ENCODE results near the gene ZBTB9.
"Not testable (repeated sequence)": the region's sequence is repeated elsewhere in the genome, so short reads cannot be mapped to it uniquely, and the experiment has no call there.

The ZBTB9 gene

GRCh38 chr6:33451606-33452005, 2.8 kb upstream of the ZBTB9 start:
- peaks cover 16% of the 10 kb centered on the region for H3K4me1 Mint-ChIP-seq (ENCODE audit: low read depth)
- H3K4me3 Mint-ChIP-seq, result no peak overlapping the region

GRCh38 chr6:33452496-33452895, 1.9 kb upstream of the ZBTB9 start:
- peaks cover 18% of the 10 kb centered on the region for H3K36me3 Mint-ChIP-seq (ENCODE audit: low read depth)
- DNase-seq (ENCODE audit: low spot score), result no peak
- no peaks in the 10 kb centered on the region for H3K27me3 Mint-ChIP-seq (ENCODE audit: low read depth)
- H3K4me3 Mint-ChIP-seq, result no peak overlapping the region
- peaks cover 16% of the 10 kb centered on the region for H3K4me1 Mint-ChIP-seq (ENCODE audit: low read depth)
- H3K27ac Mint-ChIP-seq, result no peak overlapping the region
- no peaks in the 10 kb centered on the region for H3K9me3 Mint-ChIP-seq

More at GRCh38 chr6:33451606-33452005, 2.8 kb upstream of the ZBTB9 start:
- no peak for DNase-seq (ENCODE audit: low spot score)
- peaks cover 20% of the 10 kb centered on the region for H3K36me3 Mint-ChIP-seq (ENCODE audit: low read depth)
- H3K27me3 Mint-ChIP-seq (ENCODE audit: low read depth), result no peaks in the 10 kb centered on the region
- H3K27ac Mint-ChIP-seq, result peak overlapping the region; percentile 15
- H3K9me3 Mint-ChIP-seq, result no peaks in the 10 kb centered on the region

GRCh38 chr6:33453393-33454008, 875 bp upstream of the ZBTB9 start:
- H3K4me1 Mint-ChIP-seq (ENCODE audit: low read depth), result peaks cover 16% of the 10 kb centered on the region
- DNase-seq (ENCODE audit: low spot score), result no peak
- H3K36me3 Mint-ChIP-seq (ENCODE audit: low read depth), result peaks cover 10% of the 10 kb centered on the region
- no peaks in the 10 kb centered on the region for H3K27me3 Mint-ChIP-seq (ENCODE audit: low read depth)
- H3K9me3 Mint-ChIP-seq, result no peaks in the 10 kb centered on the region
- peak overlapping the region; percentile 82 for H3K27ac Mint-ChIP-seq
- peak overlapping the region; percentile 91 for H3K4me3 Mint-ChIP-seq

GRCh38 chr6:33455051-33455450, 675 bp downstream of the ZBTB9 start:
- no peaks in the 10 kb centered on the region for H3K9me3 Mint-ChIP-seq
- peaks cover 16% of the 10 kb centered on the region for H3K4me1 Mint-ChIP-seq (ENCODE audit: low read depth)
- peaks cover 6% of the 10 kb centered on the region for H3K36me3 Mint-ChIP-seq (ENCODE audit: low read depth)
- H3K27ac Mint-ChIP-seq, result peak overlapping the region; percentile 82
- peak overlapping the region; percentile 91 for H3K4me3 Mint-ChIP-seq
- H3K27me3 Mint-ChIP-seq (ENCODE audit: low read depth), result no peaks in the 10 kb centered on the region
- DNase-seq (ENCODE audit: low spot score), result no peak

GRCh38 chr6:33456156-33456555, 1.8 kb downstream of the ZBTB9 start:
- Mint-ChIP-seq H3K4me1 (ENCODE audit: low read depth) (peaks cover 16% of the 10 kb centered on the region), H3K4me3 (peak overlapping the region; percentile 38), H3K27me3 (ENCODE audit: low read depth) (no peaks in the 10 kb centered on the region), H3K9me3 (no peaks in the 10 kb centered on the region), H3K36me3 (ENCODE audit: low read depth) (peaks cover 6% of the 10 kb centered on the region), H3K27ac (no peak overlapping the region)
- DNase-seq (ENCODE audit: low spot score), result no peak

GRCh38 chr6:33458676-33459075, 4.3 kb downstream of the ZBTB9 start:
- Mint-ChIP-seq H3K4me1 (ENCODE audit: low read depth) (peaks cover 8% of the 10 kb centered on the region), H3K27ac (no peak overlapping the region), H3K27me3 (ENCODE audit: low read depth) (peaks cover 9% of the 10 kb centered on the region), H3K9me3 (no peaks in the 10 kb centered on the region), H3K4me3 (no peak overlapping the region), H3K36me3 (ENCODE audit: low read depth) (peaks cover 6% of the 10 kb centered on the region)
- DNase-seq (ENCODE audit: low spot score), result no peak

- H3K4me3 Mint-ChIP-seq, result no peak overlapping the region
Observed at GRCh38 chr6:33459226-33459625, 4.8 kb downstream of the ZBTB9 start.

GRCh38 chr6:33466075-33466735, 11.8 kb downstream of the ZBTB9 start:
- peaks cover 18% of the 10 kb centered on the region for H3K27me3 Mint-ChIP-seq (ENCODE audit: low read depth)
- H3K27ac Mint-ChIP-seq, result no peak overlapping the region
- no peak overlapping the region for H3K4me3 Mint-ChIP-seq
- no peaks in the 10 kb centered on the region for H3K4me1 Mint-ChIP-seq (ENCODE audit: low read depth)
- no peaks in the 10 kb centered on the region for H3K9me3 Mint-ChIP-seq
- no peaks in the 10 kb centered on the region for H3K36me3 Mint-ChIP-seq (ENCODE audit: low read depth)
- DNase-seq (ENCODE audit: low spot score), result no peak

More at GRCh38 chr6:33459226-33459625, 4.8 kb downstream of the ZBTB9 start:
- H3K36me3 Mint-ChIP-seq (ENCODE audit: low read depth), result peaks cover 6% of the 10 kb centered on the region
- peaks cover 7% of the 10 kb centered on the region for H3K4me1 Mint-ChIP-seq (ENCODE audit: low read depth)
- no peak for DNase-seq (ENCODE audit: low spot score)
- H3K27me3 Mint-ChIP-seq (ENCODE audit: low read depth), result peaks cover 11% of the 10 kb centered on the region
- H3K9me3 Mint-ChIP-seq, result no peaks in the 10 kb centered on the region
- no peak overlapping the region for H3K27ac Mint-ChIP-seq

- H3K4me1 Mint-ChIP-seq (ENCODE audit: low read depth), result no peaks in the 10 kb centered on the region
- H3K27ac Mint-ChIP-seq, result no peak overlapping the region
- H3K36me3 Mint-ChIP-seq (ENCODE audit: low read depth), result no peaks in the 10 kb centered on the region
- DNase-seq (ENCODE audit: low spot score), result no peak
- peaks cover 16% of the 10 kb centered on the region for H3K27me3 Mint-ChIP-seq (ENCODE audit: low read depth)
- no peaks in the 10 kb centered on the region for H3K9me3 Mint-ChIP-seq
- no peak overlapping the region for H3K4me3 Mint-ChIP-seq
Observed at GRCh38 chr6:33467091-33467490, 12.7 kb downstream of the ZBTB9 start.

- H3K27me3 Mint-ChIP-seq (ENCODE audit: low read depth), result peaks cover 9% of the 10 kb centered on the region
- H3K27ac Mint-ChIP-seq, result no peak overlapping the region
- no peaks in the 10 kb centered on the region for H3K4me1 Mint-ChIP-seq (ENCODE audit: low read depth)
- no peaks in the 10 kb centered on the region for H3K36me3 Mint-ChIP-seq (ENCODE audit: low read depth)
- no peaks in the 10 kb centered on the region for H3K9me3 Mint-ChIP-seq
- H3K4me3 Mint-ChIP-seq, result no peak overlapping the region
- DNase-seq (ENCODE audit: low spot score), result no peak
Observed at GRCh38 chr6:33469661-33470060, 15.3 kb downstream of the ZBTB9 start.

GRCh38 chr6:33477864-33478263, 23.5 kb downstream of the ZBTB9 start:
- no peak for DNase-seq (ENCODE audit: low spot score)
- no peaks in the 10 kb centered on the region for H3K4me1 Mint-ChIP-seq (ENCODE audit: low read depth)
- peaks cover 15% of the 10 kb centered on the region for H3K27me3 Mint-ChIP-seq (ENCODE audit: low read depth)
- H3K9me3 Mint-ChIP-seq, result no peaks in the 10 kb centered on the region
- H3K27ac Mint-ChIP-seq, result no peak overlapping the region
- no peak overlapping the region for H3K4me3 Mint-ChIP-seq
- H3K36me3 Mint-ChIP-seq (ENCODE audit: low read depth), result no peaks in the 10 kb centered on the region

- peaks cover 13% of the 10 kb centered on the region for H3K27me3 Mint-ChIP-seq (ENCODE audit: low read depth)
Observed at GRCh38 chr6:33481192-33481591, 26.8 kb downstream of the ZBTB9 start.

GRCh38 chr6:33482620-33483019, 28.2 kb downstream of the ZBTB9 start:
- H3K9me3 Mint-ChIP-seq; DNase-seq (ENCODE audit: low spot score); H3K36me3 Mint-ChIP-seq (ENCODE audit: low read depth); H3K4me1 Mint-ChIP-seq (ENCODE audit: low read depth); H3K27ac Mint-ChIP-seq; H3K4me3 Mint-ChIP-seq: not testable (repeated sequence)
- H3K27me3 Mint-ChIP-seq (ENCODE audit: low read depth), result peaks cover 13% of the 10 kb centered on the region

More at GRCh38 chr6:33481192-33481591, 26.8 kb downstream of the ZBTB9 start:
- H3K9me3 Mint-ChIP-seq, result no peaks in the 10 kb centered on the region
- no peak for DNase-seq (ENCODE audit: low spot score)
- no peaks in the 10 kb centered on the region for H3K4me1 Mint-ChIP-seq (ENCODE audit: low read depth)
- H3K36me3 Mint-ChIP-seq (ENCODE audit: low read depth), result no peaks in the 10 kb centered on the region
- H3K27ac Mint-ChIP-seq, result no peak overlapping the region
- H3K4me3 Mint-ChIP-seq, result no peak overlapping the region

- Mint-ChIP-seq H3K36me3 (ENCODE audit: low read depth) (no peaks in the 10 kb centered on the region), H3K4me1 (ENCODE audit: low read depth) (peaks cover 4% of the 10 kb centered on the region), H3K27me3 (ENCODE audit: low read depth) (peaks cover 7% of the 10 kb centered on the region), H3K9me3 (no peaks in the 10 kb centered on the region), H3K4me3 (no peak overlapping the region), H3K27ac (no peak overlapping the region)
- DNase-seq (ENCODE audit: low spot score), result no peak
Observed at GRCh38 chr6:33483678-33484077, 29.3 kb downstream of the ZBTB9 start.
